Prostate gland (tissue), 2 donors: ENCODE results near the gene CNEP1R1.

Experiments used
- POLR2AphosphoS5 ChIP-seq: sonication (generic); formaldehyde crosslinking; IDR thresholded peaks from one replicate; pipeline ENCODE4 v1.6.1; 2017; ENCODE audit warnings: antibody characterized with exemption
- TF ChIP-seq, protein P1 (sequence below), 4 experiments: fragments of 200-600 bp in 2 of 4; fragments of 450-650 bp in 2 of 4; sonication (generic) in 2 of 4; IDR thresholded peaks; 1 replicate in 3 of 4; 2 replicates in 1 of 4; pipeline ENCODE4 v1.5.1; 2016 to 2019; ENCODE audit warnings: antibody characterized with exemption in 4 of 4, mild to moderate bottlenecking in 2 of 4, moderate library complexity in 2 of 4

DNA sequence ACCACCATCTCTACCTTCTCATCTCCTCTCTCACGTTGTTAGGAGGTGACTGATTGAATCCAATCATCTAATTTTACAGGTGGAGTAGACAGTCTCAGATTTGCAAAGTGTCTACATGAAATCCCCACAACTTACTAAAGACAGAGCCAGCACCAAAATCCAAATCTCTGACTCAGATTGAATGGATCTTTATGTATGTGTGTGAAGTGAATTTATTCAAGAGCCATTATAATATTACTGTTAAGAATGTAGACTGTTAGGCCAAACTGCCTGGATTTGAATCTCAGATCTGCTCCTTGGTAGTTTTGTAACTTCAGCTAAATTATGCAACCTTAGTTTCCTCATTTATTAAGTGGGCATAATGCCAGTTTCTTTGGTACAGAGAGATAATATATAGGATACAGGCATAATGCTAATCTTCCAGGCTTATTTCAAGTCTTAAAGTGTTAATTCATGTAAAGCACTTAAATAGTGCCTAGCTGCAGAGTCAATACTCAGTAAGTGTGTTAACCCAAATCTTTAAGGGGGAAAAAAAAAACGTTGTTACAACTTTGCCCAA lies 12.7 kb downstream of the CNEP1R1 start:
- TF ChIP-seq, protein P1, sequence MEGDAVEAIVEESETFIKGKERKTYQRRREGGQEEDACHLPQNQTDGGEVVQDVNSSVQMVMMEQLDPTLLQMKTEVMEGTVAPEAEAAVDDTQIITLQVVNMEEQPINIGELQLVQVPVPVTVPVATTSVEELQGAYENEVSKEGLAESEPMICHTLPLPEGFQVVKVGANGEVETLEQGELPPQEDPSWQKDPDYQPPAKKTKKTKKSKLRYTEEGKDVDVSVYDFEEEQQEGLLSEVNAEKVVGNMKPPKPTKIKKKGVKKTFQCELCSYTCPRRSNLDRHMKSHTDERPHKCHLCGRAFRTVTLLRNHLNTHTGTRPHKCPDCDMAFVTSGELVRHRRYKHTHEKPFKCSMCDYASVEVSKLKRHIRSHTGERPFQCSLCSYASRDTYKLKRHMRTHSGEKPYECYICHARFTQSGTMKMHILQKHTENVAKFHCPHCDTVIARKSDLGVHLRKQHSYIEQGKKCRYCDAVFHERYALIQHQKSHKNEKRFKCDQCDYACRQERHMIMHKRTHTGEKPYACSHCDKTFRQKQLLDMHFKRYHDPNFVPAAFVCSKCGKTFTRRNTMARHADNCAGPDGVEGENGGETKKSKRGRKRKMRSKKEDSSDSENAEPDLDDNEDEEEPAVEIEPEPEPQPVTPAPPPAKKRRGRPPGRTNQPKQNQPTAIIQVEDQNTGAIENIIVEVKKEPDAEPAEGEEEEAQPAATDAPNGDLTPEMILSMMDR (IDR thresholded peaks at IDR 0.05), result no peak
- TF ChIP-seq POLR2AphosphoS5, result no peak
